Breast epithelium (tissue), 3 donors: Measurements from ENCODE around the gene KCND3.

ENCODE experiments used
- POLR2A ChIP-seq: fragments of 450-650 bp; IDR thresholded peaks from one replicate; pipeline ENCODE4 v1.6.1; 2016; ENCODE audit warnings: antibody characterized with exemption, mild to moderate bottlenecking, moderate library complexity
- POLR2AphosphoS5 ChIP-seq, 3 donors: sonication (generic); formaldehyde crosslinking; IDR thresholded peaks; one replicate each; pipeline ENCODE4 v1.6.1; 2017; ENCODE audit warnings: antibody characterized with exemption in 3 of 3
- TF ChIP-seq, protein P1 (sequence below), 3 donors: fragments of 450-650 bp; IDR thresholded peaks; one replicate each; pipeline ENCODE4 v1.5.1; 2016 to 2017; ENCODE audit warnings: antibody characterized with exemption in 3 of 3, mild to moderate bottlenecking in 3 of 3, moderate library complexity in 3 of 3

DNA sequence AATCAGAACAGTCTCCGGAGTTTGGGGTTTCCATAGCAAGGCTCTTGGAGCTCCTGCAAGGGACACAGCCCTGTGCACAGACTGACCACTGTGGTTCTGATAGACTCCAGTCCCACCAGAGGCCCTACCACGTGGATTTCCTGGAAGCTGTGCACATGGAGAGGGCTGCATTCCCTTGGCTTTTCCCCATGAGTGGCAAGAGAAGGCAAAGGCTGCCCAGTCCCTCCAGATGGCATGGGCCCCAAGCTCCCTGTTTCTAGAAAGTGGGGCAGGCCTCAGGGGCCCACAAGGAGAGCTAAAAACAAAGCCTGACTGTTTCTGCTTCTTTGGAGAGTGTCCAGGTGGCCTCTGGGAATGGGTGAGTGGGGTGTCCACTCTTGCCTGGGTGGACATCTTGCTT, 146.3 kb downstream of the KCND3 start:
- TF ChIP-seq, protein P1, sequence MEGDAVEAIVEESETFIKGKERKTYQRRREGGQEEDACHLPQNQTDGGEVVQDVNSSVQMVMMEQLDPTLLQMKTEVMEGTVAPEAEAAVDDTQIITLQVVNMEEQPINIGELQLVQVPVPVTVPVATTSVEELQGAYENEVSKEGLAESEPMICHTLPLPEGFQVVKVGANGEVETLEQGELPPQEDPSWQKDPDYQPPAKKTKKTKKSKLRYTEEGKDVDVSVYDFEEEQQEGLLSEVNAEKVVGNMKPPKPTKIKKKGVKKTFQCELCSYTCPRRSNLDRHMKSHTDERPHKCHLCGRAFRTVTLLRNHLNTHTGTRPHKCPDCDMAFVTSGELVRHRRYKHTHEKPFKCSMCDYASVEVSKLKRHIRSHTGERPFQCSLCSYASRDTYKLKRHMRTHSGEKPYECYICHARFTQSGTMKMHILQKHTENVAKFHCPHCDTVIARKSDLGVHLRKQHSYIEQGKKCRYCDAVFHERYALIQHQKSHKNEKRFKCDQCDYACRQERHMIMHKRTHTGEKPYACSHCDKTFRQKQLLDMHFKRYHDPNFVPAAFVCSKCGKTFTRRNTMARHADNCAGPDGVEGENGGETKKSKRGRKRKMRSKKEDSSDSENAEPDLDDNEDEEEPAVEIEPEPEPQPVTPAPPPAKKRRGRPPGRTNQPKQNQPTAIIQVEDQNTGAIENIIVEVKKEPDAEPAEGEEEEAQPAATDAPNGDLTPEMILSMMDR (IDR thresholded peaks at IDR 0.05): no peak
- TF ChIP-seq POLR2A (no peak), POLR2AphosphoS5 (IDR thresholded peaks at IDR 0.05) (no peak)
